NCI-H2029 (cell line): Measurements from ENCODE around the gene HOXD8.
A peak's percentile ranks its signal among the peaks of the same experiment; 100 is the strongest.

Experiments used
- DNase-seq: peaks from one replicate; lab custom pipeline; 2025; lab: John Stamatoyannopoulos, UW

Gene HOXD8

DNA sequence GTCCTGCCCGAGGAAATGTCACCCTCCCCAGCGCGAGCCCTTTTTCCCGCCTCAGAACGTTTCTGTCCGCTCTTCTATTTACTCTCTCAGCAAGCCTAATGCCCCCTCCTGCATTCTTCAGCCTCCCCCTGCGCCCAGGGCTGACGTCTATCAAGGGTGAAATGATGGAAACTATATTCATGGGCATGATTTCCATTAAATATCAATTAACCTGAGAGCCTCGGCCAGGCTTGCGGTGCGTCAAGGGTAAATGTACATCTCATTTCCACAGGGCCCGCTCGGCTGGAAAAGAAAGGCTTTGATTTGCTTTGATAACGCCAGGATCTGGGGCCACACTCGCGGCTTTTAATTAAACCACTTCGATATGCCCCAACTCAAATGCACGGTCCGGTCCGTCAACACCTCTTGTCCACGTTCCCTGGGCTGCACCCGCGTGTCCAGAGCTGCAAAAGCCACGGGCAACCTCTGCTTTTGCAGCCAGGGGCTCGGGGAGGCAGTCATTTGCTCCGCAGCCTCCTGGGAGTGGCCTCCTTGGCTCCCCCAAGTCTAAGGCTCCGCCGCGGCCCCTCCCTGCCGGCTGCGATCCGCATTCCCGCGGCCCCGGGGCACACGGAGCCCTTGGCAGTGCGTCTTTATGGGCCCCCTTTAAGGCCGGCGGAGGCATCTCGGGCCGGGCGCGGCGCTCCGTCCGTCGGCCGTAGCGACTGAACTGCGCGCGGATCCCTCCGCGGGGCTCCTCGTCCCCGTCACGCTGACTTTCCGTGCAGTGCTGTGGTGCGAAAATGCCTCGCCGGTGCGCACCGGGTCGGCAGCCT, at the start of gene HOXD8:
HOXD8 (plus strand) TSS at position 724 of the 815 bp plus-strand sequence. CDS start 662 bp downstream, outside the sequence.
- DNase-seq, result peak; percentile 71

DNA sequence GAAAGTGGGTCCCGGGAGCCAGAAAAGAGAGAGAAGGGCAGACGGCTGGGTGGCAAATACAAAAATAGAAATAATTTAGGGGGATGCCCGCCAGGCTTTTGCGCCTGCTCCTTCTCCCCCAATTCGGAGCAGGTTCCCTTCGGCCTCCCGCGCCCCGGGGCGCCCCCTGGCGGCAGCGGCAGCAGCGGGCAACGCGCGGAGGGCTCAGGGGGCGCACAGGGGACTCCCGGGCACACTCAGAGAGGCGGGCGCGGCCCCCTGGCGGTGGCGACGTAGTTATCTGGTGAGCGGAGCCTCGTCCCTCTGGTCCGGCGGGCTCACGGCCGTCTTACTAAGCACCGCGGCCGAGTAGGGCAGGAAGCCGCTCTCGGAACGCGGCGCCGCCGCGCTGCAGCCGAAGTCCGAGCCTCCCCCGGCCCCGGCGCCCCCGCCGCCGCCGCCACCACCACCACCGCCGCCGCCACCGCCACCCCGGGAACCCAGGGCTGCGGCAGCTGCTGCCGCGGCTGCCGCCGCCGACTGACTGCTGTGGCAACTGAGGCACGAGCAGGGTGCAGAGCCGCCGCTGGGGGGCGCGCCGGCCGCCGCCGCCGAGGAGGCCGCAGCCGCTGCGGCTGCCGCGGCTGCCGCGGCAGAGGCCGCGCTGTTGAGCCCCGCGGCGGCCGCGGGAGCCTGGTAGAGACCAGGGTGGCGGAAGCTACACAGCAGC, 49.5 kb upstream of the HOXD8 start:
- DNase-seq, result peak; percentile 61

DNA sequence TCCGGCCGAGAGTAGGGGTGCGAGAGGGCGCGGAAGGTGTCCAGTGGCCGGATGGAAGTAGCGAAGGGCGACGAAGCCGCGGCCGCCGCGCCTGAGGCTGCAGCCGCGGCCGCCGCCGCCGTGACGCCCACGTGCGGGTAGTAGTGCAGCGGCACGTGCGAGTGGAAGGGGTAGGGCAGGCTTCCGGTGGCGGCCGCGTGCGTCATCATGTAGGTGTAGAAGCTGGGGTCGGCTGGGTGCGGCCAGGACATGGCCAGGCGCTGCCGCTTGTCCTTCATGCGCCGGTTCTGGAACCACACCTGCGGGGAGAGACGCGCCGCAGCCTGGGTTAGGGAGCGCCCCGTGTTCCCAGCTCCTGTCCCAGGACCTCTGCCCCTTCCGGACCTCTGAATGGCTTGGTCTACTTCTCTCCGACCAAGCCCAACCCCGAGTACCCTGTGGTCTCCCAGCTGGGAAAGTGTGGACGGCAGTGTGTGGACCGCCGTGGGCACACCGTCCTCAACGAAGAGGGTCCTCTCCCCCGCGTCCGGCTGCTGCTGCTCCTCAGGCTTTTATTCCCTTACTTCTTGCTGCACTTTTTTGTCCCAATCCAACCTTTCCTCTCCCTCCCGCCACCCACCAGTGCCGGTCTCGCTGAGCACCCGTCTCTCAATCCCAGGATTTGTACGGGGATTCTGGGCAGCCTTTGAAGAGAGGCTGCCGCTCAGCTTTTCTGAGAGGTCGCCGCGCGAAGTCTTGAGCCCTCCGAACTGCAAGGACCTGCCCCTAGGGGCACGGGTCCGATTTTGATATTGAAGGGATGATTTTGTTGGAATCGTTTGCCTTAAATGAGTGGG, 48.7 kb upstream of the HOXD8 start:
- peak; percentile 44 for DNase-seq

DNA sequence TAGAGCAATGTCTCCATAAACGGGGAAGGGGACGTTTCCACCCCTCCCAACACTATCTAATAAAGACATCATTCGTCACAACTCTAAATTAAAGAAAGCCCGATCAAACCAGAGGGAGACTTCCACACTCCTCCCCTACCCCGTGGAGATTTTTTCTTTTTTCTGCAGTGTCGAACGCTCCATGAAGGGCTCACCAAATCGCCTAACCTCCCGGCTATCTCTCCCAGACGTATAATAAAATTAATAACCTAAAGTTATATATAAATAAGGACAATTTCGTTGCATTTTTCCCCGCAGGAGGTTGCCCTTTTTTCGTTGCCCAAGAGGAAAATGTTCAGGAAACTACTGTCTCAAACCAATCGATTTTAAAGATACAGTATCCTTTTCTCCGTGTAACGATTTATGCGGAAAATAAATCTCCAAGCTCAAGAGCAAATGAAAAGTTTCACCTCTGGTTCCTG, 48.1 kb upstream of the HOXD8 start:
- no peak for DNase-seq

DNA sequence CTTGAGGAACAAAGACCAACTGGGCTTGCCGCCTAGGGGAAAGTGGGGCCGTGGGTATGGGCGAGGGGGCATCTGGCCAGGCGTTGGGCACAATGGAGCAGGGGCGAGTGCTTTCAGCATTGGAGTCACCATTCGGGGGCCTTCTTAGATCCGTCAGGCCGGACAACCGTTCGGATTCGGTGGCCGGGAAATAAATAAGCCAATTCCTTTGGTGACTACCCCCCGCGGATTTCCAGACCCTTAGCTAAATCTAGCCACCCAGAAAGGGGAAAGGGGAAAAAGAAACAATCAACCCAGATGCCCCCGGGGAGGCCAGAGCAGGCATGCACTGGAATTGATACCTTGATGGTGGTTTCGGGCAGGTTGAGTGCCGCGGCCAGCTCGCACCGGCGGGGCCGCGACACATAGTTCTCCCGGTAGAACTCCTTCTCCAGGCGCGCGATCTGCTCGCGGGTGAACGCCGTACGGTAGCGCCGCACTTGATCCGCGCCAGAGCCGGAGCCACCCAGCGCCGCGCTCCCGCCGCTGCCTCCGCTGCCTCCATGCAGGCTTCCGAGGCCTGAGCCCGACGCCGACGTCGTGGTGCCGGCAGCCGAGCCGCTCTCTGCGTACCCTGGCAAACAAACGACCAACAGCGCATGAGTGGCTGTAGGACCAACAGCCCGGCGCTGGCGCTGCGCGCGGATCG, 47.5 kb upstream of the HOXD8 start:
- DNase-seq, result no peak

DNA sequence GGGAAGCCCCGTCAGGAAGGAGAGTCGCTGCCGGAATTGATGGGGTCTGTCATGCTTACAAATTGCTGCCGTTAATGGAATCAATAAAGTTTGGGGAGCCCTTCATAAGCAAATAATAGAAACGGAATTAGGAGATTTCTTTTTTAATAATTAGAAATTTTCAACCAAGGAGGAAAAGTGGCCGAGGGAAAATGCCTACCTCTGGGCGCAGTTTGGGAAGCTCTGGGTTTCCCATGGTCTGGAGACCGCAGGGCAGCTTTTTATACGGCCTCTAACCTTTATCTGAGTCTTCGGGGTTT, 47.0 kb upstream of the HOXD8 start:
- no peak for DNase-seq

DNA sequence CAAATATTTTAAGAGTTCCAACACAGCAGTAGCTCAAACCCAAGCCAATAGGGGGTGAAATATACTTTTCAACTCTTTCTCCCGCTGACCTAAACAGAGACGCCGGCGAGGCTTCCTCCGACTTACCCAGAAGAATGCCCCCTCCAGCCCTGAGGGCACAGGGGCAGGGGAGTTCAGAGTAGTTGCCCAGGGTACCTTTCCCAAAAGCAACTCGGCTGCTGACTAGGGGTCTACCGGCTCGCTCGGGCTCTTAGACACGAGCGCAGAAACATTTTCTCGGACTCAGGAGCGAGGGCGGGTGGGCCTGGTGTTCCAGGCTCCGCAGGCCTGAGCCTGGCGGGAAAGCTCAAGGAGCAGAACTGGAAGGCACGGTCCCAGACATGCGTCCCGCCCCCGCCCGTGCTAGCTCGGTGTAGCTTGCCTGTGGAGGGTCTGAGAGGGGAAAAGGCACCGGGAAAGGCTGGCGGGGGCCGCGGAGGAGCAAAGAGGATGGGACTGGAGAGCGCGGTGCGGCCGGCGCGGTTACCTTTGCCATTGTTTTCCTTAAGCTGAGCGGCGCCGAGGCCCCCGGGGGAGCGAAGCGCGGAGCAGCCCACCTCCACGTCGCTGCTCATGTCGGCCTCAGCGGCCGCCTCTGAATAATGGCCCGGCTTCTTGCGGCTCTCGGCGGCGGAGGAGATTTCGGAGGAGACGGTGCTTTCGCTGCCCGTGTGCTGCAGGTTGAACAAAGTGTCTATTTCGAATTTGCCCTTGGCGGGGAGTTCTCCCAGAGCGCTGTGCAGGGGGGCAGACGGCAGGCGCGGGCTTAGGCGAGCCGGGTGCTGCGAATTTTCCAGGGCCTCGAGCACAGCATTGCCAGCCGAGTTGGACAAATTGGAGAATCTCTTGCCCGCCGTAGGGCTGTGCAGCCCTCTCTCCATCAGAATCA, 46.4 kb upstream of the HOXD8 start:
- no peak for DNase-seq

DNA sequence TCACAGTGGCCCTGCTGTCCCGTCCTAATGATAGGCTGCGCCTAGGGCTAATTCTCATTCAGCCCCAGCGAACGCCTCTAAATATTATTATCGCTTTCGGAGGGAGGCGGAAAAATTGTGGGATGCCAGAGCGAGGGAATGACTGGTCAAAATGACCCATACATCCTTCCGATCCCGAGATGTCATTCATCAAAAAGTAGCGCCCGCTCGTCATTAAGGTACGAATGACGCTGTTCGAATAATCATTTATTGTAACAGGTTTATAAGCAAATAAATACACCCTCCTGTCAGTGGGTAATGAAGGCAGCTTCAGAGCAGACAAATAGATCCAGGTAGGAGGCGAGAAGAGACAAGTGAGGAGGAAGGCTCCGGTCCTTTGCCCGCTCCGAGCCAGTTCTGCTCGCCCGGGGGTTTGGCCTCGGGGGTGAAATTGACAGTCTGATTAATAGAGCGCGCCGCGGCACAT, 45.7 kb upstream of the HOXD8 start, which contains the start of gene EVX2:
EVX2 (minus strand) TSS at position 167 of the 466 bp plus-strand sequence. CDS start 186 bp downstream, outside the sequence.
- DNase-seq, result no peak

DNA sequence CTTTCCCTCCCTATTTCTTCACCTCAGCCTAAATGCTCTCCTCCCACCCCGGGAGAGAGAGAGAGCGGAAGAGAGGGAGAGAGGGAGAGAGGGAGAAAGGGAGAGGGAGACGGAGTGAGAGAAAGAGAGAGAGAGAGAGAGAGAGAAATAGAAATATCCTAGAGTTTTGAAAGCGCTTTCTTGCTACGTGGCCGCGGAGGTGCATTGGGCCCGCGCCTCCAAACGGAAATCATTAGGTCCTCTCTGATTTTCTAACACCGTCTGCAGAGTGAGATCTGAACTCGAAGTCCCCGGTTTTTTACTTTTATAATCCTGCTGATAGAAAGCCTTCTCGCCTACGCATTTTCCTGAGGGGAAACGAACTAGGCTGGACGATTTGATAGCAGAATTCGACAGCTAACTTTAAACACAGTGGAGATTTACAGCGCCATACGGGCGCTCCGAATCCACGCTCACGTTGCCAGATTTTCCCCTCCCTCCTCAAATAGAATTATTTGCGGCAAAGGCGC, 44.8 kb upstream of the HOXD8 start:
- no peak for DNase-seq

DNA sequence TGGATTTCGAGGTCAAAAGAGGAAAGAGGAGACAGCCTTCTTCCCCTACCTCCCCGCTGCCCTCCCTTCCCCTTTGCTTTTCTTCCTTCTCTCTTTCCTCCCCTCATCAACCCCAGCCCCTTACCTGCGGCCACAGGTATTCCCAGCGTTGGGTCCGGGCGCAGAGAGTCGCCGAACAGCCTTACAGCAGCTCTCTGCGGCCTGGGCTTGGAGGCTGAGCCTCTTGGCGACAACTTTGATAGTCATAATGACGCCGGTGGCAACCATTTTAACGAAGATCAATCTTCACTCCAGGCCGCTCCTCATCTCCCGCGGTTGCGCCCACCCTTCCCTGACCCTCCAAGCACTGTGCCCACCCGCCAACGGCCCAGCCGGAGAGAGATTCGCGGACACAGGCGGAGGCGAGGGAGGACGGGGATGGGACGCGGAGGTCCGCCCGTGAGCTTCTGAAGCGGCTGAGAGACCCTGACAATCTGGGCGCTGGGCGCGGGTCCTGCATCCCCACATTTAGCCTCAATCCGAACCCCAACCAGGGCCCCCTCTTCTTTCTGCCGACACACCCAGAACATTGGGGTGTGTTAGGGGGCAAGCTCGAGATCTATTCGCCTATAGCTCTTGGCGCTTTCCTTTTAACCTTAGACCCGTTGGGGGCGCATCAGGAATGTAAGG, 44.3 kb upstream of the HOXD8 start:
- no peak for DNase-seq

DNA sequence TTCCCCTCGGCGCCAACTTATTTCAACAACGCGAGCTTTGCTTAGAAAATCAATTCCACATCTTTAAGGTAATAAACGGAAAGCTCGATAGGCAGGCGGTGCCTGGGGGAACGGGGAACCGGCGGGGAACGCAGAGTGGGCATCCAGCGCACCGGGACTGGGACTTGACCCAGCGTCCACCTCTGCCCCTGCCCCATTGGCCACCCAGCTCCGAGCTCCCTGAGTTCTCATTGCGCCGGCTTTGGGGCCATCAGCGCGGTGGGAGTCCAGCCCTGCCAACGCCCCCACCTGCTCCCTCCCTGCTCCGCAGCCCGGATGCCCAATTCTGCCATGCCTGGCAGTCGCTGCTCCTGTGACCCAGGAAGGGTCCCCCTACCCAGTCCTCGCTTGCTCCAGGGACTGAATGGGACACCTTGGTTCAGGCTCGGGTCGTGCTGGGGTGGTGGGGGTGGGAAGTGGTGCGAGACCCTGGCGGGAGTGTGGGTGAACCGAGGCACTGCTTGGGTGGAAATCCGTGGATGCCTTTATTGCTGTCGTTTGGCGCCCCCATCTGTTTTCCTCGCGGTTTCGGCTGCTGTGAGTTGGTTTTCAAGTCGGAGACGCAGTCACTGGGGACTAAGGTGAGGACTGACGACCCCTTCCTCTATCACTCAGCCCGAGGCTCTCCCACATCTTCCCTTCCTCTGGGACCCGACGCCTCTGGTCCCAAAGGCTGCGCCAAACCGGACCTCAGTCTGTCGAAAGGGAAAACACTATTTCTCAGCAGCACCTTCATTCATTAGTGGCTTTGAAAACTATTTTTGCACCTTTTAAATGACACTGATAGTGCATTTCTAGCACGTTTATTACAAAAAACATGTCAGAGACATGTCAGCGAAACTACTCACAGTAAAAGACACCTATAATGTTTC, 43.4 kb upstream of the HOXD8 start:
- DNase-seq, result peak; percentile 29

DNA sequence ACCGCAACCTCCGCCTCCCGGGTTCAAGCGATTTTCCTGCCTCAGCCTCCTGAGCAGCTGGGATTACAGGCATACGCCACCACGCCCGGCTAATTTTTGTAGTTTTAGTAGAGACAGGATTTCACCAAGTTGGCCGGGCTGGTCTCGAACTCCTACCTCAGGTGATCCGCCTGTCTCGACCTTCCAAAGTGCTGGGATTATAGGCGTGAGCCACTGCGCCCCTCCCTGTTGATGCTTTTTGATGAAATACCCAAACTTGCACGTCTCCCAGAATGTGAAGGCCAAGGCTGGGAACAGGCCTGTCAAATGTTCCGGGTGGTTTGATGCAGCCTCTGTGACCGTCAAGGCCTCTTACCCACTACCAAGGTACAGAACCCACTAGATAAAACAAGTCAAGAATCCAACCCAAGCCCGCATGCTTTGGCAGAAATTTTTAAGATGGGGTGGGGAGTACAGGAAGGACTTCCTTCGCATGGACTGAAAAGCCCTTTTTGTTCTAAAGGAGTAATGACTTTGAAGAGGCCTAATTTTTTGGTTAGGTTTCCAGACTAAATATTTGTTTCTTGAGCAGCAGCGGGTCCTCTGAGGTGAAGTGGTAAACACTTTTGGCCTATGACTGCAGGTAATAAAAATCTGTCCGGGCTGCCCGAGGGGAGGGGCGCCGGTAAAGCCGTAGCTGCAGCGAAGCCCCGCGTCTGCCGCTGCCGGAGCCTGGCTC, 42.0 kb upstream of the HOXD8 start:
- DNase-seq, result no peak

DNA sequence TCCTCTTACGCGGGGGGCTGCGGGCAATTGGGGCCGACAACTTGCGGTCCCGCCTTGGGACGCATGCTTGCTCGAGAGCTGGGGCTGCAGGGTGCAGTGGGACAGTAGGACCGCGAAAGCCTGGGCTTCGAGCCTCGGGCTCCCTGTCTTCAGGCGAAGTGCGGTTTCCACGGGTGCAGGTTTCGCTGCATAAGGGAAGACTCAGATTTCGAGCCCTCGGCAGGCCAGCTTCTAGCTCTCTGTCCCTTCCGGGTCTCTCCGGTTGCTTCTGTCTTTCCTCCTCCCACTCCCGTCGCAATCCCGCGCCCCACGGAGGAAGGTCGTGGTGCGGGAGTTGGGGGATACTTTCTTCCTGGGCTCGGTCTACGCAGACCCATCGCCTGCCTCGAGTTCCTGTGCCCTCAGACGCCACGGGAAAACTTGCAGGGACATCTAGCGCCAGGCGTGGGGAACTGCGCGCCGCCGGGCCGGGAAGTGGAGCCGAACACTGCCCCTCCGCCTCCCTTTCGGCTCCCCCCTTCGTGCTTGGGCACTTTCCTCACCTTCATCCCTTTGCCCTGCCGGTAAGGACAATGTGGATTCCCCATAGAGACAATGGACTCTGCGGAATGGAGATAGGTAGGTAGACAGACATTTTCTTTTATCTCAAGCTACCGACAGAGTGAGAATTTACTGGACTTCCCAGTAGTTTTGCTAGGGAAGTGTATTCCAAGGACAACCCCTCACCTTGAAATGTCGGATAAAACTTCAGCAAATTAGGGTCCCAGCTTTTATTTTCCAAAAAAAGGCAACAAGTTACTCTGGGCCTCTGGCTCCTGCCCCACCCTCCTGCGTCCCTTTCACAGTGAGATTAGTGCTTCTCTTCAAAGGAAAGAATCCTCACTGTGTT, 41.2 kb upstream of the HOXD8 start:
- DNase-seq, result peak; percentile 22

DNA sequence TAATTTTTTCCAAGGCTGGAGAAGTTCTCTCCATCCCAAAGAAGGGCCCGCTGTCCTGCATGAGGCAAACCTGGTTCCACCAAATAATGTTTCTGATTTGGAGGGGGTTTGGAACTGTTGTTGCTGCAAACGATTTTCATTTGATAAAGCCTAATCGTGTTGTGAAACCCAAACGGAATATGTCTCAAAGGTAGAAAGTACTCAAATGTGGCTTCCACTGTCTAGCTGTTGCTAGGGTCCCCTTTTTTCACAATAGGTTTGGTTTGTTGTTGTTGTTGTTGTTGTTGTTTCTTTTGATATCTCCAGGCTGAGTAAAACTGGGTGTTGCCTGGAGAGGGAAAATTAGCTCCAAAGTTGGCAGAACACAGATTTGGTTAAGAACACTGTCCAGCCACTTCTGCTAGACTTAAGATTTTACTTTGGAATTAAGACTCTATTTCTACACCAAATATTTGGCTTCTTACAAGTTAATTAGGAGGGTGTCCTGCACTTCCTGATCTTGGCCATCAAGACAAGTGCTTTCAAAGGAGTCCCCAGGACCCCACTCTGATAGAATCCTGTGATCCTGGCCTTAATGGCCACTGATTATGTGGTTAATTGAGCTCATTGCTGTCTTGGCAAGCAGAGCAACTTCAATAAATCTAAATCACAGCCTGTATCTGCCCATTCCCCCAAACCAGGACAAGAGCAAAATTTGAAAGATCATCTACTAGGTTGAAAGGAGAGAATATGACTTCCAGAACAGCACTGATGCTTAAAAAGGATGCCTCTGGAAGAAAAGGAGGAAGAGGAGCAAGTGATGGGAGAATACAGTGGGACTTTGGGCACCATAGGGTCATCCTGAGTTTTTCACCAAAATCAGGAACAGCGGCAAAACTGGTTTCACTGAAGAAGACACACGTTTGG, 40.3 kb upstream of the HOXD8 start:
- no peak for DNase-seq

DNA sequence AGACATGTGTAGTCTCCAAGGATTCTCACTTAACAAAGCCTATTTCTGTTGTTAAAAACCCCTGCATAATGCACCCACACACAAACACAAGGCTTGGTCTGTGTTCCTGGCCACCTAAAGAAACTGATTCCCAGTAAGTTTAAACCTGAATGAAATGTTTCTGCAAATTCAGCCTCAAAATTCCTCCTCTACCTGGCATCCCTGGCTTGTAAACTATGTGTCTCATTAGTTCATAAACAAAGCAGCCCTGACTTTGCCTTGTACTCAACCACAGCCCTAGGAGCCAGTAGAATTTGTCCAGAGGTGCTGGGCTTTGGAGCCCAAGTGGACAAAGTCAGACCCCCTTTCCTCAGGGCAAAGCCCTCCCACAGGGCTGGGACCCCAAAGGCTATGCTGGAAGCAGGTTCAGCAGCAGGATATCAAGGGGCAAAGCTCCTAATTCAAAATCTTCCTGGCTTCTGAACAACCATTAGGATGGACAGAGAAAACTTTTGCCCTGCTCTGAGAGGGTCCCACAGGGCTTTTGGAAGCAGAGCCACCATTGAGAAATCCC, 39.6 kb upstream of the HOXD8 start:
- no peak for DNase-seq

DNA sequence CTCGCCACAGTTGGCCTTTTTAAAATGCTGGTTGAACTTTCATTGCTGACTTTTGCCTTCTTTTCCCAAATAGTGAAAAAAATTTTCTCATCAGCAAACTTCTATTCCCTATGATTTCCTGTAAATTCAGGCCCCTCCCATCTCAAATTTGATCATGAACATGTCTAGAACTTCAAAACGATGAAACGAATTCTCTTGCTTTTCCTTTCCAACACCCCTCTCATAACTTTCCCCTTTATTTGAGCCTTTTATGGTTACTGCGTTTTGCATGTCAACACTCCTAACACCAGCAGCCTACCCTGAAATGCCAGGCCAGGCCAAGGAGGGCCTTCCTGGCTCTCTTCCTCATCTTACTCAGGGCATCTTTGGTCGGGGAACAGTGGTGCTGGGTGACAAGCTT, 38.6 kb upstream of the HOXD8 start:
- DNase-seq, result no peak
